Measurements from ENCODE around the gene TGIF2. TPM values are rescaled to one million over a fixed set of nuclear protein-coding genes. Genes with fewer than 3 reads are reported as not detected.

Gene TGIF2
- total RNA-seq, 1 donor from 2014 or later = 10.1 TPM

DNA sequence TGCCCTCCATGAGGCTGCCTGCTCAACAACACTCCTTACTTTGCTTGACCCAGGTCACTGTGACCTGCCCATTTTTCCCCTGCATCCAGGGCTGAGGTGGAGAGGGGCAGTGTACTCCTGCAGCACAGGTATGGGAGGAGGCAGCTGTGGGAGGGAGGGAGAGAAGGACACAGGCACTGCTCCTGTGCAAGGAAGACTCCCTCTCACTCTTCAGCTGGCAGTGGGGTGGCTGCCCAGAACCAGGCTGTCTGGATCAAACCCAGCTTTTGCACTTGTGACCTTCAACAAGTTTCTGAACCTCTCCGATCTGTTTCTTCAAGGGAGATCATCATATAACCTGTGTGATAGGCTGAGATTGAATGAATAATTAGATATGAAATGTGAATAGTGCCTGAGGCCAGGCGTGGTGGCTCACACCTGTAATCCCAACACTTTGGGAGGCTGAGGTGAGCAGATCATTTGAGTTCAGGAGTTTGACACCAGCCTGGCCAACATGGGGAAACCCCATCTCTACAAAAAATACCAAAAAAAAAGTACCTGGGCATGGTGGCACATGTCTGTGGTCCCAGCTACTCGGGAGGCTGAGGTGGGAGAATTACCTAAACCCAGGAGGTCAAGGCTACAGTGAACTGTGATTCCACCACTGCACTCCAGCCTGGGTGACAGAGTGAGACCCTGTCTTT lies 14.1 kb downstream of the TGIF2 start:
- Mint-ChIP-seq H3K27me3 (ENCODE audit: unreplicated experiment) (peaks cover 3% of the 10 kb centered on the region), H3K4me3 (ENCODE audit: unreplicated experiment) (no peak overlapping the region), H3K4me1 (ENCODE audit: low read depth, unreplicated experiment) (peaks cover 1% of the 10 kb centered on the region), H3K9me3 (ENCODE audit: unreplicated experiment) (no peaks in the 10 kb centered on the region), H3K36me3 (ENCODE audit: unreplicated experiment) (no peaks in the 10 kb centered on the region), H3K27ac (ENCODE audit: unreplicated experiment) (no peak overlapping the region)
- no peak for DNase-seq
- no peak for TF ChIP-seq CTCF (IDR thresholded peaks at IDR 0.05; ENCODE audit: partially characterized antibody, unreplicated experiment)

GRCh38 chr20:36591281-36591680 lies 17.9 kb downstream of the TGIF2 start:
- Mint-ChIP-seq H3K27ac (ENCODE audit: unreplicated experiment) (no peak overlapping the region), H3K27me3 (ENCODE audit: unreplicated experiment) (peaks cover 4% of the 10 kb centered on the region), H3K9me3 (ENCODE audit: unreplicated experiment) (no peaks in the 10 kb centered on the region), H3K4me1 (ENCODE audit: low read depth, unreplicated experiment) (no peaks in the 10 kb centered on the region), H3K36me3 (ENCODE audit: unreplicated experiment) (no peaks in the 10 kb centered on the region), H3K4me3 (ENCODE audit: unreplicated experiment) (no peak overlapping the region)
- DNase-seq = no peak
- no peak for TF ChIP-seq CTCF (IDR thresholded peaks at IDR 0.05; ENCODE audit: partially characterized antibody, unreplicated experiment)

GRCh38 chr20:36591854-36592641 lies 18.7 kb downstream of the TGIF2 start:
- no peak overlapping the region for H3K27ac Mint-ChIP-seq (ENCODE audit: unreplicated experiment)
- H3K9me3 Mint-ChIP-seq (ENCODE audit: unreplicated experiment) = no peaks in the 10 kb centered on the region
- peaks cover 4% of the 10 kb centered on the region for H3K27me3 Mint-ChIP-seq (ENCODE audit: unreplicated experiment)
- DNase-seq = no peak
- no peaks in the 10 kb centered on the region for H3K4me1 Mint-ChIP-seq (ENCODE audit: low read depth, unreplicated experiment)
- no peak overlapping the region for H3K4me3 Mint-ChIP-seq (ENCODE audit: unreplicated experiment)
- H3K36me3 Mint-ChIP-seq (ENCODE audit: unreplicated experiment) = no peaks in the 10 kb centered on the region
- TF ChIP-seq CTCF (IDR thresholded peaks at IDR 0.05; ENCODE audit: partially characterized antibody, unreplicated experiment) = no peak

DNA sequence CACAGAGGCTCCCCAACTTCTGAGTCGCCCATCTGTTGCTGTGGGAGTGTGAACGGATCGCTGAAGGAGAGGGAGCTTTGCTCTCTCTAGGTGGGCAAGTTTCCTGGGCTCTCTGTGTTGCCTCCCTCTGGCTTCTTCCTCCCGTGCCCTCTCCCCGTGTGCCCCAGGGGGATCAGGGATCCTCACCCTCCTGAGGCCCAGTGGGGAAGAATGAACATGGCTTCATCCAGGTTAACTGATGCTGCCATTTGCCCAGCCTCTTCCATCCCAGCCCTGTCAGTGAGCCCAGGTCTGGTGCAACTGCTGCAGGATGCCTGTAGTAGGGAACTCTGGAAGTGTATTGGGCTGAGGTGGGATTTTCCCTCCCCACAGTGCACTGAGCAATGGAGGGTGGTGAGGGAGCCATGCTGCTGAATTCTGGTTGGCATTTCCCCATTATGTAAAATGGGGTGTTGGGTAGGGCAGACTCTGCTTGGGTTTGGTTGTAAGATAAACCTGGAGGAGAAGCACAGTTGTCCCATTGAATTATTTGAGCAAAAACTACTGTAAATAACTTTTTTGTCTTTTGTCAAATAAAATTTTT lies 20.0 kb downstream of the TGIF2 start:
- Mint-ChIP-seq H3K4me3 (ENCODE audit: unreplicated experiment) (no peak overlapping the region), H3K4me1 (ENCODE audit: low read depth, unreplicated experiment) (no peaks in the 10 kb centered on the region), H3K9me3 (ENCODE audit: unreplicated experiment) (no peaks in the 10 kb centered on the region), H3K36me3 (ENCODE audit: unreplicated experiment) (no peaks in the 10 kb centered on the region), H3K27ac (ENCODE audit: unreplicated experiment) (no peak overlapping the region), H3K27me3 (ENCODE audit: unreplicated experiment) (peaks cover 4% of the 10 kb centered on the region)
- no peak for DNase-seq
- TF ChIP-seq CTCF (IDR thresholded peaks at IDR 0.05; ENCODE audit: partially characterized antibody, unreplicated experiment) = no peak

Measured in glutamatergic neuron (in vitro differentiated cells).